OCI-LY7 (cell line): Measurements from ENCODE around the gene ZNF200. TPM values are rescaled to one million over a fixed set of nuclear protein-coding genes. Genes with fewer than 3 reads are reported as not detected.

Source experiments
- BruUV-seq: library from RNA; stranded (reverse); fragments of 400-500 nt; replicated peaks from 2 replicates; lab custom pipeline; 2021; lab: Mats Ljungman, UMichigan
- CTCF ChIA-PET: fragments of 300-600 bp; sonication (Branson Sonifier 250); formaldehyde crosslinking; loops from one replicate; lab custom pipeline; 2022; ENCODE audit warnings: antibody characterized with exemption; ENCODE audit not compliant: unreplicated experiment; lab: Charles Lee
- POLR2A ChIA-PET: fragments of 300-600 bp; sonication (Branson Sonifier 250); formaldehyde crosslinking; loops from one replicate; lab custom pipeline; 2022; ENCODE audit warnings: antibody characterized with exemption; lab: Charles Lee
- DNase-seq: peaks from one replicate; pipeline ENCODE4 v3.0.0-alpha.2; 2015; ENCODE audit warnings: low spot score
- H2AFZ ChIP-seq: fragments of 200-600 bp; sonication (generic), shearing (Covaris generic); 2 replicates; pipeline ENCODE4 v1.6.1; 2014; ENCODE audit warnings: mild to moderate bottlenecking, antibody characterized with exemption, low read length, moderate library complexity
- H3K27ac ChIP-seq: fragments of 200-600 bp; sonication (generic); 2 replicates; pipeline ENCODE4 v1.5.1; 2014; ENCODE audit warnings: mixed run types, low read depth, mild to moderate bottlenecking, moderate library complexity, low read length, inconsistent platforms; ENCODE audit not compliant: poor library complexity, severe bottlenecking
- H3K36me3 ChIP-seq: fragments of 200-600 bp; sonication (generic); 2 replicates; pipeline ENCODE4 v1.6.1; 2014; ENCODE audit warnings: mild to moderate bottlenecking, antibody characterized with exemption, low read length, moderate library complexity, mixed read lengths; ENCODE audit not compliant: insufficient read depth
- H3K4me1 ChIP-seq: fragments of 200-600 bp; sonication (generic); 2 replicates; pipeline ENCODE4 v1.5.1; 2014; ENCODE audit warnings: mild to moderate bottlenecking, low read length; ENCODE audit not compliant: insufficient read depth, poor library complexity, severe bottlenecking
- H3K4me2 ChIP-seq: fragments of 200-600 bp; sonication (generic); 2 replicates; pipeline ENCODE4 v1.6.1; 2014; ENCODE audit warnings: mild to moderate bottlenecking, low read length
- H3K4me3 ChIP-seq: fragments of 200-600 bp; sonication (generic); 2 replicates; pipeline ENCODE4 v1.5.1; 2014; ENCODE audit warnings: mild to moderate bottlenecking, low read depth, low read length; ENCODE audit not compliant: poor library complexity, severe bottlenecking
- H3K79me2 ChIP-seq: fragments of 200-600 bp; sonication (generic); 2 replicates; pipeline ENCODE4 v1.6.1; 2016; ENCODE audit warnings: low read depth, mild to moderate bottlenecking, low read length, moderate library complexity, mixed read lengths; ENCODE audit not compliant: insufficient read depth
- H3K9me2 ChIP-seq: fragments of 200-600 bp; sonication (generic); 2 replicates; pipeline ENCODE4 v1.6.1; 2016; ENCODE audit warnings: mild to moderate bottlenecking, low read length, mixed read lengths; ENCODE audit not compliant: insufficient read depth
- H3K9me3 ChIP-seq: fragments of 200-600 bp; sonication (generic); 2 replicates; pipeline ENCODE4 v1.6.1; 2014; ENCODE audit warnings: mild to moderate bottlenecking, mixed run types, low read length, mixed read lengths
- H4K20me1 ChIP-seq: fragments of 200-600 bp; sonication (generic); 2 replicates; pipeline ENCODE4 v1.6.1; 2014; ENCODE audit warnings: mild to moderate bottlenecking, antibody characterized with exemption, low read length, moderate library complexity, mixed read lengths; ENCODE audit not compliant: insufficient read depth
- EZH2phosphoT487 ChIP-seq: fragments of 200-600 bp; sonication (generic); IDR thresholded peaks from 2 replicates; pipeline ENCODE4 v1.6.1; 2018; ENCODE audit warnings: low read depth, borderline replicate concordance, mild to moderate bottlenecking, mixed run types, antibody characterized with exemption, low read length, moderate library complexity, mixed read lengths
- intact Hi-C: fragments of 100-400 bp; cut with micrococcal nuclease; formaldehyde crosslinking; loops from one replicate; pipeline ENCODE4 v1.10.0; 2022; ENCODE audit not compliant: unreplicated experiment
- total RNA-seq, 2 experiments: library from RNA; depleted of rRNA in 1 of 2; stranded (reverse); fragments of >200 nt in 1 of 2; shearing (Covaris generic) in 1 of 2; gene quantifications; 2 replicates each; pipeline ENCODE4 v1.2.3, GENCODE V29; 2014 to 2022
- TF ChIP-seq, protein P1 (sequence below): fragments of 200-600 bp; sonication (generic); conservative IDR thresholded peaks from 2 replicates; pipeline ENCODE4 v1.5.1; 2014; ENCODE audit warnings: mild to moderate bottlenecking, antibody characterized with exemption, low read length, moderate library complexity, mixed read lengths

Gene ZNF200
- total RNA-seq, 2 experiments from 2014 or later, result 13.9 to 19.8 TPM

DNA sequence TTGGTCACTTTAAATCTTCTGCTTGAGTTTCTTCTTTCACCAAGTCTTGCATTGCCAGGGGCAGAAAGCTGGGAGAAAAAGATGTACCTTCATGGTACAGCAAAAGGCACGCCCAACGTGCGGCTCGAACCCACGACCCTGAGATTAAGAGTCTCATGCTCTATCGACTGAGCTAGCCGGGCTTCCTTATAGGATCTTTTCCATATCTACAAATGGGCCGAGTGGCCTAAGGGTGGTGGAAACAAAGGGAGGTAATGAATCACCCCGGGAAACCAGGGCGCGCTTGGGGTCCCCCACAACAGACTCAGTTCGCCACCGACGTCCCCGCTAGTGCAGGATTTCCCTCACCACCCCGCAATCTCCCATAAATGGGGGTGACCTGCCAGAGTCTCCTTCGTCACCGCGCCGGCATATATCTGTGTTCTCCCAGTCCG is 54.5 kb downstream of the ZNF200 start:
- no peak for DNase-seq
- Histone ChIP-seq H3K9me2 (no peaks in the 10 kb centered on the region), H3K4me1 (no peaks in the 10 kb centered on the region), H3K27ac (no peak overlapping the region), H2AFZ (no peak overlapping the region), H3K36me3 (no peaks in the 10 kb centered on the region), H3K4me2 (no peak overlapping the region), H3K4me3 (no peak overlapping the region), H4K20me1 (no peaks in the 10 kb centered on the region), H3K9me3 (no peaks in the 10 kb centered on the region), H3K79me2 (no peaks in the 10 kb centered on the region)
- no TSS peak for BruUV-seq
- intact Hi-C loops, result no loop called here
- CTCF ChIA-PET, result interaction anchor here (0.6 kb wide), 1 partner anchor 859 kb away, joined by 3 read pairs; no protein-coding TSS in a partner anchor
- POLR2A ChIA-PET, result no interaction called here
- TF ChIP-seq EZH2phosphoT487, result no peak
- TF ChIP-seq, protein P1, sequence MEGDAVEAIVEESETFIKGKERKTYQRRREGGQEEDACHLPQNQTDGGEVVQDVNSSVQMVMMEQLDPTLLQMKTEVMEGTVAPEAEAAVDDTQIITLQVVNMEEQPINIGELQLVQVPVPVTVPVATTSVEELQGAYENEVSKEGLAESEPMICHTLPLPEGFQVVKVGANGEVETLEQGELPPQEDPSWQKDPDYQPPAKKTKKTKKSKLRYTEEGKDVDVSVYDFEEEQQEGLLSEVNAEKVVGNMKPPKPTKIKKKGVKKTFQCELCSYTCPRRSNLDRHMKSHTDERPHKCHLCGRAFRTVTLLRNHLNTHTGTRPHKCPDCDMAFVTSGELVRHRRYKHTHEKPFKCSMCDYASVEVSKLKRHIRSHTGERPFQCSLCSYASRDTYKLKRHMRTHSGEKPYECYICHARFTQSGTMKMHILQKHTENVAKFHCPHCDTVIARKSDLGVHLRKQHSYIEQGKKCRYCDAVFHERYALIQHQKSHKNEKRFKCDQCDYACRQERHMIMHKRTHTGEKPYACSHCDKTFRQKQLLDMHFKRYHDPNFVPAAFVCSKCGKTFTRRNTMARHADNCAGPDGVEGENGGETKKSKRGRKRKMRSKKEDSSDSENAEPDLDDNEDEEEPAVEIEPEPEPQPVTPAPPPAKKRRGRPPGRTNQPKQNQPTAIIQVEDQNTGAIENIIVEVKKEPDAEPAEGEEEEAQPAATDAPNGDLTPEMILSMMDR, result no peak

DNA sequence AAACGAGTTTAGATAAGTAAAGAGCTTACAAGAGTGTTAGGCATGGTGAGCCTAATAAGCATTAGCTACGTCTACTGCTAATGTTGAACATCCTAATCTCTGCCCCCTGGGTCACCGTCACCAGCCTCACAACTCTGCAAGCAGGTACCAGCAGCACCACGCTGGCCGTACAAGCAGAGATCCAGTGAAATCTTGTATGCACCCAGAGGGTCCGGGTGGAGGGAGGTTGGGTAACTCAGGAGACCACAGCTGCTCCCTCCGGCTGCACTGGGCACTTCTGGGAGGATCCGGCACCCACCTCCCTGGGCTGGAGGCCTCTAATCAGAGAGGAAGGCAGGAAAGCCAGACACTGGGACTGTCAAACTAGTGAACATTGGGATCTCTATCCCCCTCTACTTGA is 55.3 kb downstream of the ZNF200 start:
- no TSS peak for BruUV-seq
- H3K27ac ChIP-seq, result no peak overlapping the region
- POLR2A ChIA-PET, result interaction anchor here (0.7 kb wide), 1 partner anchor 9 kb away, joined by 4 read pairs; no protein-coding TSS in a partner anchor
- H3K36me3 ChIP-seq, result no peaks in the 10 kb centered on the region
- H3K4me1 ChIP-seq, result peaks cover under 1% of the 10 kb centered on the region
- no peaks in the 10 kb centered on the region for H3K9me3 ChIP-seq
- CTCF ChIA-PET, result no interaction called here
- no peaks in the 10 kb centered on the region for H3K79me2 ChIP-seq
- no peaks in the 10 kb centered on the region for H3K9me2 ChIP-seq
- TF ChIP-seq, protein P1, result no peak
- TF ChIP-seq EZH2phosphoT487, result no peak
- H4K20me1 ChIP-seq, result no peaks in the 10 kb centered on the region
- intact Hi-C loops, result no loop called here
- no peak for DNase-seq
- no peak overlapping the region for H2AFZ ChIP-seq
- no peak overlapping the region for H3K4me3 ChIP-seq
- H3K4me2 ChIP-seq, result no peak overlapping the region

DNA sequence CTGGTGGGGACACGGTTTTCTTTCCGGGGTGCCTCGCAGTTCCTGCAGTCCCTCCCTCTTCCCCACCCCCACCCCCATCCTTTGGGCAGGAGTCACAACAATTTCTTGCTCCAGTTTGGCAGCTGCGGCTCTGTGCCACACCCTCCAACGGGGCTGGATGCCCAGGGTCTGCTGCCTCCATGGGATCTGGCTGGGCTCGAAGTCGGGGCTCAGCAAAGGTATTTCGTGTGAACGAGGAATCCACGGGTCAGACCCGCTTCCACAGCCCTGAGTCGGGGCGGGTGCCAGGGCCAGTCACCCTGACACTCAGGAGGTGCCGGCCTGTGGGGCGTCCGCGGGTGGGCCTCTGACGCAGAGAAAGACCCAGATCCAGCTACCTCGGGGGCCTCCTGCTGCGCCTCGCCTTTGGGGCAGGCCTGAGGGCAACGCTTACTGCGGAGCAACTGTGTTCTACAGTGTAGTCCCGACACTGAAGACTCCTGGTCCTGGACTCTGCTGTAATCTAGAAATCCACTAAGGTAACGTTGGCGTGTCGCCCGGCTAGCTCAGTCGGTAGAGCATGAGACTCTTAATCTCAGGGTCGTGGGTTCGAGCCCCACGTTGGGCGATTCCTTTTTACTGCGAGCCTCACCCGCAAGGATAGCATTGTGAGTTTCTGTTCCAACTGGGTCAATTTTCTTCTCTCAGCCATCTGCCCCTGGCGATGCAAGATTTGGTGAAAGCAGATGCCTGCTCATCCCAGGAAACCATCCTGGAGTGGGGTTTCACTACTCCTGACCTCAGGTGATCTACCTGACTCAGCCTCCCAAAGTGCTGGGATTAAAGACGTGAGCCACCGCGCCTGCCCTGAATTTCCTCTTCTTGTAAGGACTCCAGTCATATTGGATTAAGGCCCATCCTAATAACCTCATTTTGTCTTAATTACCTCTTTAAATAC is 59.5 kb downstream of the ZNF200 start:
- ChIA-PET POLR2A (no interaction called here), CTCF (no interaction called here)
- H3K9me2 ChIP-seq, result no peaks in the 10 kb centered on the region
- TF ChIP-seq, protein P1, result no peak
- no peak for TF ChIP-seq EZH2phosphoT487
- no peak for DNase-seq
- no peak overlapping the region for H3K27ac ChIP-seq
- H3K4me3 ChIP-seq, result no peak overlapping the region
- no peak overlapping the region for H3K4me2 ChIP-seq
- intact Hi-C loops, result no loop called here
- no peaks in the 10 kb centered on the region for H3K36me3 ChIP-seq
- no TSS peak for BruUV-seq
- no peak overlapping the region for H2AFZ ChIP-seq
- no peaks in the 10 kb centered on the region for H3K79me2 ChIP-seq
- no peaks in the 10 kb centered on the region for H3K9me3 ChIP-seq
- no peaks in the 10 kb centered on the region for H4K20me1 ChIP-seq
- H3K4me1 ChIP-seq, result peaks cover 13% of the 10 kb centered on the region
